ENCODE results near the gene LYPLA2. TPM values are rescaled to one million over a fixed set of nuclear protein-coding genes. Genes with fewer than 3 reads are reported as not detected.

Gene LYPLA2
- total and polyA plus RNA-seq, 2 donors (not counting 1 experiment from before 2014, with no cell fraction given): 50.6 to 60.5 TPM

GRCh38 chr1:23816361-23816760 is 25.4 kb downstream of the LYPLA2 start:
- H3K27me3 Mint-ChIP-seq: no peaks in the 10 kb centered on the region
- no peak for ATAC-seq (ENCODE audit: low read depth)
- Histone ChIP-seq H3K79me2 (ENCODE audit: control insufficient read depth, insufficient read depth, low read length) (no peaks in the 10 kb centered on the region), H3K4me3 (ENCODE audit: control extremely low read depth in 1 of 5, extremely low read depth in 1 of 5, insufficient read depth in 1 of 5, low read depth in 2 of 5, low read length in 4 of 5) (no peak overlapping the region), H3K4me2 (replicated peaks; ENCODE audit: low read depth, low read length, poor library complexity, severe bottlenecking) (no peak overlapping the region), H4K20me1 (ENCODE audit: control insufficient read depth, insufficient read depth, low read length, poor library complexity, severe bottlenecking) (no peaks in the 10 kb centered on the region), H3K27me3 (replicated peaks in 1 of 4; ENCODE audit: control extremely low read depth in 1 of 4, control insufficient read depth in 3 of 4, insufficient read depth in 4 of 4, low read length in 3 of 4) (no peaks in the 10 kb centered on the region), H2AFZ (ENCODE audit: insufficient read depth, low read depth, low read length, poor library complexity, severe bottlenecking) (no peak overlapping the region), H3K9me3 (ENCODE audit: control extremely low read depth in 1 of 3, control insufficient read depth in 2 of 3, insufficient read depth in 1 of 3, low read length in 2 of 3) (no peaks in the 10 kb centered on the region), H3K9ac (ENCODE audit: low read length) (no peak overlapping the region), H3K36me3 (replicated peaks in 1 of 2; ENCODE audit: control extremely low read depth in 1 of 2, control insufficient read depth in 1 of 2, extremely low read depth in 1 of 2, insufficient read depth in 2 of 2, low read length in 1 of 2) (peaks cover 17 to 46% of the 10 kb centered on the region in 2 experiments), H3K27ac (ENCODE audit: low read length in 2 of 2) (no peak overlapping the region), H3K4me1 (ENCODE audit: control insufficient read depth in 2 of 2, insufficient read depth in 2 of 2, low read length in 2 of 2) (peaks cover 0 to under 1% of the 10 kb centered on the region in 2 donors)
- 100% methylated on average over 3 of the region's 3 CpGs for WGBS (ENCODE audit: insufficient coverage)
- CTCF ChIA-PET: interaction anchor here (0.7 to 4.4 kb wide), 5 partner anchors 9 to 100 kb away, joined by 3 to 20 read pairs (median 4); partner anchors contain the start of gene HMGCL
- intact Hi-C loops (cut with micrococcal nuclease): no loop called here
- POLR2A ChIA-PET: no interaction called here
- DNase-seq: no peak
- no peak for TF ChIP-seq EZH2 (IDR thresholded peaks at IDR 0.05; ENCODE audit: borderline replicate concordance, insufficient read depth, low read depth, low read length, poor library complexity, severe bottlenecking)
- TF ChIP-seq, protein P1, sequence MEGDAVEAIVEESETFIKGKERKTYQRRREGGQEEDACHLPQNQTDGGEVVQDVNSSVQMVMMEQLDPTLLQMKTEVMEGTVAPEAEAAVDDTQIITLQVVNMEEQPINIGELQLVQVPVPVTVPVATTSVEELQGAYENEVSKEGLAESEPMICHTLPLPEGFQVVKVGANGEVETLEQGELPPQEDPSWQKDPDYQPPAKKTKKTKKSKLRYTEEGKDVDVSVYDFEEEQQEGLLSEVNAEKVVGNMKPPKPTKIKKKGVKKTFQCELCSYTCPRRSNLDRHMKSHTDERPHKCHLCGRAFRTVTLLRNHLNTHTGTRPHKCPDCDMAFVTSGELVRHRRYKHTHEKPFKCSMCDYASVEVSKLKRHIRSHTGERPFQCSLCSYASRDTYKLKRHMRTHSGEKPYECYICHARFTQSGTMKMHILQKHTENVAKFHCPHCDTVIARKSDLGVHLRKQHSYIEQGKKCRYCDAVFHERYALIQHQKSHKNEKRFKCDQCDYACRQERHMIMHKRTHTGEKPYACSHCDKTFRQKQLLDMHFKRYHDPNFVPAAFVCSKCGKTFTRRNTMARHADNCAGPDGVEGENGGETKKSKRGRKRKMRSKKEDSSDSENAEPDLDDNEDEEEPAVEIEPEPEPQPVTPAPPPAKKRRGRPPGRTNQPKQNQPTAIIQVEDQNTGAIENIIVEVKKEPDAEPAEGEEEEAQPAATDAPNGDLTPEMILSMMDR (IDR thresholded peaks at IDR 0.05): no peak
- H3K27ac Mint-ChIP-seq: no peak overlapping the region
- H3K4me1 Mint-ChIP-seq: peaks cover 7% of the 10 kb centered on the region
- H3K4me3 Mint-ChIP-seq: no peak overlapping the region
- no peaks in the 10 kb centered on the region for H3K9me3 Mint-ChIP-seq (ENCODE audit: insufficient read depth)

GRCh38 chr1:23816906-23817305 is 26.0 kb downstream of the LYPLA2 start:
- CTCF ChIA-PET: interaction anchor here (0.6 to 4.4 kb wide), 5 partner anchors 10 to 100 kb away, joined by 3 to 20 read pairs (median 4); no protein-coding TSS in a partner anchor
- no peak for ATAC-seq (ENCODE audit: low read depth)
- Histone ChIP-seq H3K4me1 (ENCODE audit: control insufficient read depth in 2 of 2, insufficient read depth in 2 of 2, low read length in 2 of 2) (no peaks in the 10 kb centered on the region), H3K9me3 (ENCODE audit: control extremely low read depth in 1 of 3, control insufficient read depth in 2 of 3, insufficient read depth in 1 of 3, low read length in 2 of 3) (no peaks in the 10 kb centered on the region), H3K4me3 (ENCODE audit: control extremely low read depth in 1 of 5, extremely low read depth in 1 of 5, insufficient read depth in 1 of 5, low read depth in 2 of 5, low read length in 4 of 5) (no peak overlapping the region), H3K79me2 (ENCODE audit: control insufficient read depth, insufficient read depth, low read length) (no peaks in the 10 kb centered on the region), H3K9ac (ENCODE audit: low read length) (no peak overlapping the region), H2AFZ (ENCODE audit: insufficient read depth, low read depth, low read length, poor library complexity, severe bottlenecking) (no peak overlapping the region), H3K36me3 (replicated peaks in 1 of 2; ENCODE audit: control extremely low read depth in 1 of 2, control insufficient read depth in 1 of 2, extremely low read depth in 1 of 2, insufficient read depth in 2 of 2, low read length in 1 of 2) (peaks cover 17 to 43% of the 10 kb centered on the region in 2 experiments), H3K27ac (ENCODE audit: low read length in 2 of 2) (no peak overlapping the region), H4K20me1 (ENCODE audit: control insufficient read depth, insufficient read depth, low read length, poor library complexity, severe bottlenecking) (no peaks in the 10 kb centered on the region), H3K4me2 (replicated peaks; ENCODE audit: low read depth, low read length, poor library complexity, severe bottlenecking) (no peak overlapping the region), H3K27me3 (replicated peaks in 1 of 4; ENCODE audit: control extremely low read depth in 1 of 4, control insufficient read depth in 3 of 4, insufficient read depth in 4 of 4, low read length in 3 of 4) (no peaks in the 10 kb centered on the region)
- Mint-ChIP-seq H3K27me3 (no peaks in the 10 kb centered on the region), H3K4me3 (no peak overlapping the region), H3K27ac (no peak overlapping the region), H3K4me1 (peaks cover 2% of the 10 kb centered on the region), H3K9me3 (ENCODE audit: insufficient read depth) (no peaks in the 10 kb centered on the region)
- TF ChIP-seq EZH2 (IDR thresholded peaks at IDR 0.05; ENCODE audit: borderline replicate concordance, insufficient read depth, low read depth, low read length, poor library complexity, severe bottlenecking): no peak
- TF ChIP-seq, protein P1 (IDR thresholded peaks at IDR 0.05): no peak
- POLR2A ChIA-PET: no interaction called here
- no peak for DNase-seq
- intact Hi-C loops (cut with micrococcal nuclease): no loop called here
